Effector CD8-positive, alpha-beta T cell (primary cell): ENCODE data around the gene CHST12.
"Not testable (repeated sequence)": the region's sequence is repeated elsewhere in the genome, so short reads cannot be mapped to it uniquely, and the experiment has no call there.

ENCODE experiments used
- DNase-seq: peaks from one replicate; lab custom pipeline; 2025; lab: John Stamatoyannopoulos, UW

The CHST12 gene

GRCh38 chr7:2403718-2404648, 572 bp downstream of the CHST12 start:
- DNase-seq, result peak; percentile 17

GRCh38 chr7:2404714-2405119, 1.3 kb downstream of the CHST12 start:
- DNase-seq, result no peak

GRCh38 chr7:2405201-2405600, 1.8 kb downstream of the CHST12 start:
- no peak for DNase-seq

- no peak for DNase-seq
Measured at GRCh38 chr7:2405601-2406345, 2.4 kb downstream of the CHST12 start.

- DNase-seq, result no peak
Measured at GRCh38 chr7:2409745-2410414, 6.5 kb downstream of the CHST12 start.

- DNase-seq, result no peak
Measured at GRCh38 chr7:2411049-2411448, 7.6 kb downstream of the CHST12 start.

- no peak for DNase-seq
Measured at GRCh38 chr7:2411815-2412586, 8.6 kb downstream of the CHST12 start.

- no peak for DNase-seq
Measured at GRCh38 chr7:2412587-2413201, 9.3 kb downstream of the CHST12 start.

- DNase-seq, result no peak
Measured at GRCh38 chr7:2416063-2416462, 12.7 kb downstream of the CHST12 start.

GRCh38 chr7:2416650-2417049, 13.2 kb downstream of the CHST12 start:
- DNase-seq, result no peak

GRCh38 chr7:2417178-2417577, 13.8 kb downstream of the CHST12 start:
- not testable (repeated sequence) for DNase-seq

- DNase-seq, result no peak
Measured at GRCh38 chr7:2417981-2418481, 14.6 kb downstream of the CHST12 start.

- no peak for DNase-seq
Measured at GRCh38 chr7:2420216-2420933, 17.0 kb downstream of the CHST12 start.

- no peak for DNase-seq
Measured at GRCh38 chr7:2421943-2422310, 18.5 kb downstream of the CHST12 start.

- DNase-seq, result no peak
Measured at GRCh38 chr7:2425749-2426148, 22.3 kb downstream of the CHST12 start.

- DNase-seq, result no peak
Measured at GRCh38 chr7:2431260-2431867, 28.0 kb downstream of the CHST12 start.

GRCh38 chr7:2432910-2433712, 29.7 kb downstream of the CHST12 start:
- no peak for DNase-seq

GRCh38 chr7:2433713-2434550, 30.5 kb downstream of the CHST12 start:
- DNase-seq, result no peak
